ENCODE measurements around the gene NEB.

Gene NEB

DNA sequence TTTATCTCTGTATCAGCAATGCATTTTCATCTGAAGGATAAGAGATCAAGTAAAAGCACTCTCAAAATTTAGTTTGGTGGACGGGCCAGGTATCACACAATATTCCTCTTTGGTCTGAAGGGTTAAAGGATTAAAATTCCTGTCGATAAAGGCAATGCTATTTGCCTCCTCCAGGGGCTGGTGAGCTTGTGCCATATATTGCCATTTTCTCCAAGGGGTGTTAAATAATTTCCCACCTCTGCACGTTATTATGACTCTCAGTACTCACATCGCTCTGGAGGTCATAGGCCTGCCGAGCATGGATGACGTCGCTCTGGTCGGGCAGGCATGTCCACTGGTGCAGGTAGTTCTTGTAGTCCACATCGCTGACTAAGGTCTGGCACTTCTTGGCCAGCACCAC, 94.2 kb downstream of the NEB start:
- Histone ChIP-seq H3K9me3 (ENCODE audit: control insufficient read depth, low read length) (no peaks in the 10 kb centered on the region), H3K27ac (no peak overlapping the region), H3K4me1 (no peaks in the 10 kb centered on the region), H3K4me2 (ENCODE audit: low read length) (no peak overlapping the region), H3K9ac (no peak overlapping the region), H2AFZ (no peak overlapping the region), H3K79me2 (no peaks in the 10 kb centered on the region), H3K4me3 (ENCODE audit: low read depth, low read length) (no peak overlapping the region), H3K36me3 (ENCODE audit: control insufficient read depth, insufficient read depth, low read length) (no peaks in the 10 kb centered on the region), H3K27me3 (ENCODE audit: control insufficient read depth, insufficient read depth, low read length) (no peaks in the 10 kb centered on the region)
- TF ChIP-seq CTCF (IDR thresholded peaks at IDR 0.05), result no peak

DNA sequence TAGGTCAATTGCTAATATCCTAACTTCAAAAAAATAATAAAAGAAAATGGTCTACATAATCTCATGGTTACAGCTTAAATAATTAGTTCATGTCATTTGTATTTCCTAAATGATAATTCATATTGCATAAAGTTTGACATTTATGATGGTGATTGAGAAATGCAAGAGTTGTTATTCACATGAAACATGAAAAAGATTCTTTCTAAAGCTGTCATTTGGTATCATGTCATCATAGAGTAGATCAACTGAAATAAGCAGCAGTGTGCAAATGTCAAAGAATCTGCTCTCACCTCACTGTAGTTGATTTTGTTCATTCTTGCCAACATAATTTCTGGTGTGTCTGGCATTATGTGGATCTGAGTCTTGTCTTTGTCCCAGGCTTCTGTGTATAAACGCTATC, 95.3 kb downstream of the NEB start:
- H3K9ac ChIP-seq, result no peak overlapping the region
- H2AFZ ChIP-seq, result no peak overlapping the region
- H3K36me3 ChIP-seq (ENCODE audit: control insufficient read depth, insufficient read depth, low read length), result no peaks in the 10 kb centered on the region
- no peak overlapping the region for H3K4me2 ChIP-seq (ENCODE audit: low read length)
- no peak for TF ChIP-seq CTCF (IDR thresholded peaks at IDR 0.05)
- no peaks in the 10 kb centered on the region for H3K4me1 ChIP-seq
- no peak overlapping the region for H3K27ac ChIP-seq
- H3K27me3 ChIP-seq (ENCODE audit: control insufficient read depth, insufficient read depth, low read length), result no peaks in the 10 kb centered on the region
- H3K79me2 ChIP-seq, result no peaks in the 10 kb centered on the region
- H3K9me3 ChIP-seq (ENCODE audit: control insufficient read depth, low read length), result no peaks in the 10 kb centered on the region
- no peak overlapping the region for H3K4me3 ChIP-seq (ENCODE audit: low read depth, low read length)

DNA sequence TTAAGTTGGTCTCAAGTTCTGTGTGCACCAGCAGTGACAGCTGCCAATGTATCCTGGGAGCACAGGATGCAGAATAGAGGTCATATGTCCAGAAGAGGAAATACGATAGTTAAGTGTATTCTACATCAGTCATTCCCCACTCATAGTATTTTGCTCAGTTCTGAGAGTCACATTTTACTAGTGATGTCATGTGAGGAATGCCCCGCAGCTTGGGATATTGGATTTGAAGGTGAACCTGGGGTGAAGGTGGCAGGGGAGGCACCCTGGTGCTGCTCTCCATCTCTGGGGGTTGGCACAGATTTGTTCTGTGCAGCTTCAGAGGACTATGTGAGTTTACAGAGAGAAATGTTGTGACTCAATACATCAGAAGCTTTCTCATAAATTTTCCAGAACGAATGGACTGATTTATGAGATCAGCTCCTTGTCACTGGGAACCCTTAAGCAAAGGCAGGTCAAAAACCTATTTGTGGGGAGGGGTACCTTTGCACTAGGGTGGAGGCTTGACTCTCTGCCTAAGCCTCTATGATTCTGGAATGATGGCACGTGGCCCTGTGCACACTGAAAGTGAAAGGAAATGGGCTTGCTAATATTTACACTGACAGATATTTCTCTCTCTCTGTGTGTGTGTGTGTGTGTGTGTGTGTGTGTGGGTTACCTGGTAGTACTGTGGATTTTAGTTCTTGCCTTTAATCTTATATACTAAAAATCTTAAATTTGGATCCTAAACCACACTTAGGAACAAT, 95.9 kb downstream of the NEB start:
- Histone ChIP-seq H3K4me3 (ENCODE audit: low read depth, low read length) (no peak overlapping the region), H2AFZ (no peak overlapping the region), H3K27me3 (ENCODE audit: control insufficient read depth, insufficient read depth, low read length) (no peaks in the 10 kb centered on the region), H3K4me2 (ENCODE audit: low read length) (no peak overlapping the region), H3K9me3 (ENCODE audit: control insufficient read depth, low read length) (no peaks in the 10 kb centered on the region), H3K9ac (no peak overlapping the region), H3K36me3 (ENCODE audit: control insufficient read depth, insufficient read depth, low read length) (no peaks in the 10 kb centered on the region), H3K4me1 (no peaks in the 10 kb centered on the region), H3K27ac (no peak overlapping the region), H3K79me2 (no peaks in the 10 kb centered on the region)
- no peak for TF ChIP-seq CTCF (IDR thresholded peaks at IDR 0.05)

DNA sequence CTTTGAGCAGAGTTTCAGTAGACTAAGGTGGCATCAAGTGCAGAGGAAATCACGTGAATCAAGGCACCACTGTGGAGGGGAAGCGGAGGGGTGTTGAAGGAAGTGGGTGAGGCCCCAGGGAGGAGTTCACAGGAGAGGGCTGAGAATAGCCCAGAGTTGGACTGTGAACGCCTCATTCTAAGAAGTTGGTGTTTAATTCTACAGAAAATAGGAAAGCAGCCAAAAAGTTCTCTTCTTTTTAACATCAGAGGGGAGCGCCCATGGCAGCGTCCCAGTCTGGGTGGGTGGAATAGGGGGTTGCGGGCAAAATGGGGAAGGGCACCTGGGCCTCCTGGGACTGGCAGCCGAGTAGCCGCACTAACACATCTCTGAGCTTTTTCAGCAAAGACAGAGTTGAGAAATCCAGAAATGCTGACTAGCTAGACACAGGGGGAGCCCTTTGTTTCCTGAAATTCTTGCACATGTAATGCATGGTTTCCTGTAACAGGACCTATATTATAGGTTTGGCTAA, 97.0 kb downstream of the NEB start:
- no peak for TF ChIP-seq CTCF (IDR thresholded peaks at IDR 0.05)
- H3K4me3 ChIP-seq (ENCODE audit: low read depth, low read length), result no peak overlapping the region
- no peak overlapping the region for H3K9ac ChIP-seq
- H3K4me2 ChIP-seq (ENCODE audit: low read length), result no peak overlapping the region
- no peak overlapping the region for H3K27ac ChIP-seq
- H3K27me3 ChIP-seq (ENCODE audit: control insufficient read depth, insufficient read depth, low read length), result no peaks in the 10 kb centered on the region
- H3K4me1 ChIP-seq, result no peaks in the 10 kb centered on the region
- H3K36me3 ChIP-seq (ENCODE audit: control insufficient read depth, insufficient read depth, low read length), result no peaks in the 10 kb centered on the region
- no peaks in the 10 kb centered on the region for H3K9me3 ChIP-seq (ENCODE audit: control insufficient read depth, low read length)
- no peak overlapping the region for H2AFZ ChIP-seq
- H3K79me2 ChIP-seq, result no peaks in the 10 kb centered on the region

All from parathyroid adenoma (tissue), 2 donors.